Thyroid gland (tissue), 4 donors: ENCODE data around the gene FAM72A. TPM values are rescaled to one million over a fixed set of nuclear protein-coding genes. Genes with fewer than 3 reads are reported as not detected.
"Not testable (repeated sequence)": the region's sequence is repeated elsewhere in the genome, so short reads cannot be mapped to it uniquely, and the experiment has no call there.

Source experiments
- DNase-seq, 2 donors: peaks; one replicate each; pipeline ENCODE4 v3.0.0-alpha.2; 2019
- H3K27ac ChIP-seq, 3 donors: fragments of 200-600 bp; sonication (generic); 1 replicate in 2 of 3; 2 replicates in 1 of 3; pipeline ENCODE4 v1.5.1; 2016 to 2019; ENCODE audit warnings: mild to moderate bottlenecking in 1 of 3, moderate library complexity in 1 of 3
- H3K27me3 ChIP-seq: fragments of 200-600 bp; sonication (generic); one replicate; pipeline ENCODE4 v1.5.1; 2019
- H3K36me3 ChIP-seq, 2 donors: fragments of 200-600 bp; sonication (generic); one replicate each; pipeline ENCODE4 v1.5.1; 2016 to 2019
- H3K4me1 ChIP-seq, 2 donors: fragments of 200-600 bp; sonication (generic); one replicate each; pipeline ENCODE4 v1.5.1; 2017 to 2019
- H3K4me3 ChIP-seq, 3 donors: fragments of 200-600 bp; sonication (generic); replicated peaks in 1 of 3; 1 replicate in 2 of 3; 2 replicates in 1 of 3; pipeline ENCODE4 v1.5.1; 2016; ENCODE audit warnings: mild to moderate bottlenecking in 1 of 3
- H3K9me3 ChIP-seq: fragments of 200-600 bp; sonication (generic); one replicate; pipeline ENCODE4 v1.5.1; 2017
- POLR2A ChIP-seq, 2 donors: fragments of 450-650 bp; IDR thresholded peaks; one replicate each; pipeline ENCODE4 v1.6.1; 2017; ENCODE audit warnings: antibody characterized with exemption in 2 of 2, mild to moderate bottlenecking in 2 of 2, moderate library complexity in 1 of 2
- whole genome bisulfite sequencing, 2 donors: methylation state at CpG; one replicate each; pipeline ENCODE4 v1.1.5; 2017; 5-methylcytosine and 5-hydroxymethylcytosine counted together
- intact Hi-C: fragments of 100-400 bp; cut with DNase I; formaldehyde crosslinking; loops from one replicate; pipeline ENCODE4 v1.15.1; 2023
- total RNA-seq, 4 donors: library from RNA; depleted of rRNA; stranded (reverse); fragments of >200 nt; gene quantifications; one replicate each; pipeline ENCODE4 v1.2.3, GENCODE V29; 2016
- TF ChIP-seq, protein P1 (sequence below), 6 experiments: fragments of 200-600 bp in 3 of 6; fragments of 450-650 bp in 3 of 6; sonication (generic) in 3 of 6; IDR thresholded peaks; one replicate each; pipeline ENCODE4 v1.5.1; 2016 to 2019; ENCODE audit warnings: antibody characterized with exemption in 6 of 6, mild to moderate bottlenecking in 2 of 6, inconsistent platforms in 1 of 6, moderate library complexity in 1 of 6

Gene FAM72A
- total RNA-seq, 4 donors from 2014 or later, result not detected

DNA sequence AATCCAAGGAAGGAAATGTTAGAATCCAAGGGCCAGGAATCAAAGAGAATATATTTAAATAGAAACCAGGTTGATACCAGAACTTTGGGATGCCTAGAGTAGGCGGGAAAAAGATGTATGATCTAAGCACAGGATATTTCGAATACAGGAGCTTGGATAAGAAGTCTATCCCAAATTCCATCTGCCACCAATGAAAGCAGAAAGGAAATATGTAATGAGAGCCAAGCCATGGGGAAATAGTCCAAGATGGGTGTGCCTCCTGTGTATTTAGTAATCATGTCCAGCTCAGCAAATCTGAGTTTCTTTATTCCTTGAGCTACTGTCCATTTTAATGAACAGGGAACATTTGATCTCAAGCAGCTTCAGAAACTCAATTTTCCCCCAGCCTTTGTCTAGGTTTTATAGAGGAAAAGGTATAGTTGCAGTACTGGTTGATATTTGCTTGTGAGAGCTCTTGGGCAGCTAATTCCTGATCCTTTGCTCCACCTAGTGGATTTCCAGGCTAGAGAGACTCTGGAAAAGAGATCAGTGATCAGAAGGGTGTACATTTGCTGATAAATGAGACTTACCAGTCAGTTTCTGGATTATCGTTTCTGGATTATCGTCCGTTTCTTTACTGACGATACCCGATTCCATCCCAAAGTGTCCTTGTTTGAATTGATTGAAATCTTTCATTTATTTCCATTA, 28.3 kb downstream of the FAM72A start:
- H3K27me3 ChIP-seq, DNase-seq, H3K27ac ChIP-seq, H3K4me3 ChIP-seq, H3K4me1 ChIP-seq, H3K9me3 ChIP-seq, H3K36me3 ChIP-seq, intact Hi-C loops: not testable (repeated sequence)
- TF ChIP-seq, protein P1, sequence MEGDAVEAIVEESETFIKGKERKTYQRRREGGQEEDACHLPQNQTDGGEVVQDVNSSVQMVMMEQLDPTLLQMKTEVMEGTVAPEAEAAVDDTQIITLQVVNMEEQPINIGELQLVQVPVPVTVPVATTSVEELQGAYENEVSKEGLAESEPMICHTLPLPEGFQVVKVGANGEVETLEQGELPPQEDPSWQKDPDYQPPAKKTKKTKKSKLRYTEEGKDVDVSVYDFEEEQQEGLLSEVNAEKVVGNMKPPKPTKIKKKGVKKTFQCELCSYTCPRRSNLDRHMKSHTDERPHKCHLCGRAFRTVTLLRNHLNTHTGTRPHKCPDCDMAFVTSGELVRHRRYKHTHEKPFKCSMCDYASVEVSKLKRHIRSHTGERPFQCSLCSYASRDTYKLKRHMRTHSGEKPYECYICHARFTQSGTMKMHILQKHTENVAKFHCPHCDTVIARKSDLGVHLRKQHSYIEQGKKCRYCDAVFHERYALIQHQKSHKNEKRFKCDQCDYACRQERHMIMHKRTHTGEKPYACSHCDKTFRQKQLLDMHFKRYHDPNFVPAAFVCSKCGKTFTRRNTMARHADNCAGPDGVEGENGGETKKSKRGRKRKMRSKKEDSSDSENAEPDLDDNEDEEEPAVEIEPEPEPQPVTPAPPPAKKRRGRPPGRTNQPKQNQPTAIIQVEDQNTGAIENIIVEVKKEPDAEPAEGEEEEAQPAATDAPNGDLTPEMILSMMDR (IDR thresholded peaks at IDR 0.05), result peak in 2 of 6 experiments; percentile 11 to 14
- WGBS, 2 donors, result 81 to 84% methylated on average over 5 to 6 of the region's 7 CpGs

DNA sequence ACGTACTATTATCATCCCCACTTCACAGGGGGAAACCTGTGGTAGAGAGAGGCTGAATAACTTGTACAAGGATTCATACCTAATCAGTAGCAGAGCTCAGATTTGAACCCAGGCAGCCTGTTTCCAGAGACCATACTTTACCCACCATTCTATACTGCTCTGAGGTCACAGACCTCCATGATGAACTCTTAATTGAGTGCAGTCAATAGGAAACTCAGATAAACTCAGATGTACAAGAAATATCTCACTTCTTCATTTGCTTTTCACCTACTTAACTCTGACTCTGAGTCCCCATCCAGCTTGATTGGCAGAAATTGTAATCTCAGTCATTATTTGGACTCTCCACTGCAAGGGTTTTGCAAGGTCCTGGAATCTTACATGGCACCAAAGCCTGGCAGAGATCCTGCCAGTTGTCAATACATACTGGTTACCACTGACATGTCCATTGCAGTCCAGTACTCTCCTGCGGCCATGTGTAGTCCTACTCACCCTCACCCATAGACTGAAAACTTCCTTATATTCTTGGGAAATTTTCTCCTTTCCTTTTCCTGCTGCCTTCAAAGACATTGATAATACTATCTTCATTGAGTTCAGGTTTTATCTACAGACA, 29.4 kb downstream of the FAM72A start:
- H3K4me1 ChIP-seq, H3K27me3 ChIP-seq, DNase-seq, H3K9me3 ChIP-seq, H3K4me3 ChIP-seq, H3K36me3 ChIP-seq, intact Hi-C loops, H3K27ac ChIP-seq: not testable (repeated sequence)
- 100% methylated on average over 1 of the region's 2 CpGs; no CpG with 5 or more reads in 1 of the 2 donors for WGBS, 2 donors

DNA sequence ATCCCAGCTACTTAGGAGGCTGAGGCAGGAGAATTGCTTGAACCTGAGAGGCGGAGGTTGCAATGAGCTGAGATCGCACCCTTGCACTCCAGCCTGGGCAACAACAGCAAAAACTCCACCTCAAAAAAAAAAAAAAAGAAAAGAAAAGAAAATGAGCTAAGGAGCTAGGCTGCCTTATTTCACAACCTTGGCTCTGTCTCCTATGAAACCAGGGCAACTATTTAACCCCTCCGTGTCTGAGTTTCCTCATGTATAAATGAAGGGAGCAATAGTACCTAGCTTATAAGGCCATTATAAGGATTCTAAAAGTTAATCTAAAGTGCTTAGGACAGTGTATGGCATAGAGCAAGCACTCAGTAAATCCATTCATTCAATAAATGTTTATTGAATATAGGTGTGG, 32.8 kb downstream of the FAM72A start:
- DNase-seq, H3K4me1 ChIP-seq, H3K27me3 ChIP-seq, H3K9me3 ChIP-seq, intact Hi-C loops, H3K4me3 ChIP-seq, H3K27ac ChIP-seq, H3K36me3 ChIP-seq: not testable (repeated sequence)
- WGBS, 2 donors, result 78 to 85% methylated on average over 3 of the region's 3 CpGs

DNA sequence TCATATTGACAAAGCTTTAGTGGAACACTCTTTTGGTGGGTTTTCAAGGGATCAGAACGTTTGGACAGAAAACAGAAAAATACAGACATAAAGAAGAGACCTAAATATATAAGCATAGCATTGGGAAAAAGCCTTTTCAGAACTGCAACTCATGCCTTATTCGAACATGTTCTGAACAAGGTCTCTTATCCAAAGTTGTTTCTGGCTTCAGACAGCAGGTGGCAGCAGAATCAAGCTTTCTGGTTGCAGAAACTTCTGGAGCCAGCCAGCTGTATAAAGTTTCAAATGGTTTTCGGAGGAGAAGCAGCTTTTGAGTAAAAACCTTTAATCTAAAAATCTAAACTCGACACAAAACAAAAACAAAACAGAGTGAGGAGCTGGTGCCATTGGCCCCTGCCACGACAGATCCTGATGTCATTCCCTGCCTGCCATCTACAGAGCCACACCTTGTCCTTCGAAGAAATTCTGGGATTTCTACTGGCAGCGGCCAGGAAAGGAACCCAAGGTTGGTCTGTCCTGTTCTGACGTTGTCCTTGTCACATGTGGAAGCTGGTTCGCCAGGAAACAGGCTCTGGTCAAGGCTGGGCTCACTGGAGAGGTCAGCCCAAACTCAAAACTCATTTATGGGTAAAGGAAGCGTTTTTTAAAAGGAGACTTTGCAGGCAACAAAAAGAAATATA, 35.1 kb downstream of the FAM72A start:
- H3K27ac ChIP-seq, H3K4me1 ChIP-seq, H3K9me3 ChIP-seq, H3K4me3 ChIP-seq, H3K36me3 ChIP-seq, DNase-seq, H3K27me3 ChIP-seq, intact Hi-C loops: not testable (repeated sequence)
- TF ChIP-seq, protein P1 (IDR thresholded peaks at IDR 0.05), result peak in 1 of 6 experiments; percentile 16
- WGBS, 2 donors, result 18 to 27% methylated on average over 4 to 5 of the region's 10 CpGs

DNA sequence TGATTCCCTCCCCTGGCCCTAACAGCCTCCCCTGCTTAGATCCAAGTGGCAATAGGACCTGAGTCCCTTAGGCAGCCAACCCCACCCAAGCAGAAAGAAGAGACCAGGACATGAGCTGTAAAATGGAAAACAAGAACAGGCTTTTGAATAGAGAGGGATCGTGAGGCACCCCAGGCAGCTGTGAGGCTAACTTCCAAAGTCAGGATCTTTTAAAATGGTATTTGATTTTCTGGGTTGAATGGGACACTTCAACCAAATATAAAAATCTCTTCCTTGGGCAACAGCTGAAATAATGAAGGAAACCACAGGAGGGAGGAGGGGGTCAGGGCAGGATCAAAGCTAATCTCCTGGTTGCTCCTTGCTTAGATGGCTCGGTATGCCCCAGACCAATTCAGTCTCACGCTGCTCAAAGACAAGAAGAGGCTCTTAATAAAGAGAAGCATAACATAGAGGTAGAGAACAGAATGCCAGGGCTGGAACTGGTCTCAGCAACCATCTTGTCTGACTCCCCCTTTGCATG, 56.8 kb downstream of the FAM72A start:
- Histone ChIP-seq H3K27me3 (no peaks in the 10 kb centered on the region), H3K4me3 (no peak overlapping the region), H3K9me3 (no peaks in the 10 kb centered on the region), H3K36me3 (no peaks in the 10 kb centered on the region), H3K27ac (no peak overlapping the region), H3K4me1 (no peaks in the 10 kb centered on the region)
- TF ChIP-seq, protein P1 (IDR thresholded peaks at IDR 0.05), result no peak
- TF ChIP-seq POLR2A (IDR thresholded peaks at IDR 0.05), result no peak
- WGBS, 2 donors, result 55 to 57% methylated on average over 3 of the region's 3 CpGs
- intact Hi-C loops, result no loop called here
- no peak for DNase-seq

DNA sequence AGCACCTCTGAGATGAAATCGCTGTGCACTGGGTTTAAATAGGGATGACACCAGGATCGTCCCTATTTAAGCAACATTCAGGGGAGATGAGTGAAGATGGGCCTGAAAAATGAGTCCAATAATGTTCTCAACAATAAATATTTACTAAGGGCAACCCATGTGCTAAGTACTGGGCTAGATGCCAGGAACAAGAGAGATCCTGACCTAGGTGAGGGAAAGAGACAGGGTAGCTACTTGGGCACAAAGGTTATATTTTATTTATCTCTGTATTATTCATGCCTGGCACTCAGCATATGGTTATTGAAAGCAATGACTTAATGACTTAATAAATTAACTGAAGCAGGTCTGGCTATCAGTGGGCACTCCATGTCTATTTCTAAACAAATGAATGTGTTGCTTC, 58.0 kb downstream of the FAM72A start:
- no peaks in the 10 kb centered on the region for H3K36me3 ChIP-seq
- intact Hi-C loops, result no loop called here
- DNase-seq, result no peak
- 88 to 90% methylated on average over 2 of the region's 2 CpGs for WGBS, 2 donors
- H3K9me3 ChIP-seq, result no peaks in the 10 kb centered on the region
- no peaks in the 10 kb centered on the region for H3K4me1 ChIP-seq
- TF ChIP-seq, protein P1 (IDR thresholded peaks at IDR 0.05), result no peak
- TF ChIP-seq POLR2A (IDR thresholded peaks at IDR 0.05), result no peak
- H3K27ac ChIP-seq, result no peak overlapping the region
- no peaks in the 10 kb centered on the region for H3K27me3 ChIP-seq
- no peak overlapping the region for H3K4me3 ChIP-seq
